WTC11 (cell line): Measurements from ENCODE around the gene SLIT2. TPM values are rescaled to one million over a fixed set of nuclear protein-coding genes. Genes with fewer than 3 reads are reported as not detected.

Experiments used
- ATAC-seq: fragments of 200-7000 bp; cut with Tn5 transposase; 2 replicates; pipeline ENCODE4 v1.10.0; 2021; ENCODE audit warnings: mild to moderate bottlenecking, moderate library complexity
- CTCF ChIA-PET: fragments of 300-600 bp; sonication (Branson Sonifier 250); formaldehyde crosslinking; loops from one replicate; lab custom pipeline; 2021; ENCODE audit warnings: antibody characterized with exemption; lab: Charles Lee
- POLR2A ChIA-PET: fragments of 350-600 bp; sonication (Branson Sonifier 250); formaldehyde crosslinking; loops from one replicate; lab custom pipeline; 2021; ENCODE audit warnings: antibody characterized with exemption; lab: Charles Lee
- DNase-seq: peaks from one replicate; pipeline ENCODE4 v3.0.0; 2021; ENCODE audit warnings: low spot score
- H3K27ac Mint-ChIP-seq: 2 replicates; pipeline ENCODE4 v1.8.0; 2021; ENCODE audit warnings: mixed read lengths
- H3K27me3 Mint-ChIP-seq: 2 replicates; pipeline ENCODE4 v1.8.0; 2021; ENCODE audit warnings: low read depth, mild to moderate bottlenecking, moderate library complexity, mixed read lengths
- H3K36me3 Mint-ChIP-seq: 2 replicates; pipeline ENCODE4 v1.8.0; 2021; ENCODE audit warnings: mixed read lengths
- H3K4me1 Mint-ChIP-seq: 2 replicates; pipeline ENCODE4 v1.8.0; 2022; ENCODE audit warnings: mixed read lengths
- H3K4me3 Mint-ChIP-seq: 2 replicates; pipeline ENCODE4 v1.8.0; 2021; ENCODE audit warnings: mild to moderate bottlenecking, moderate library complexity, mixed read lengths
- H3K9me3 Mint-ChIP-seq: 2 replicates; pipeline ENCODE4 v1.8.0; 2021; ENCODE audit warnings: mixed read lengths
- AFF4 ChIP-seq: sonication (generic); formaldehyde crosslinking; IDR thresholded peaks from 2 replicates; pipeline ENCODE4 v1.8.1; 2023; ENCODE audit warnings: mild to moderate bottlenecking, missing genetic modification reagents, borderline replicate concordance
- ARID4B ChIP-seq: sonication (generic); formaldehyde crosslinking; IDR thresholded peaks from 2 replicates; pipeline ENCODE4 v1.8.0; 2023; ENCODE audit warnings: missing genetic modification reagents, mild to moderate bottlenecking, borderline replicate concordance
- ATF2 ChIP-seq: sonication (generic); formaldehyde crosslinking; IDR thresholded peaks from 2 replicates; pipeline ENCODE4 v1.8.1; 2022; ENCODE audit warnings: low read depth, missing genetic modification reagents, borderline replicate concordance
- CREM ChIP-seq: sonication (generic); formaldehyde crosslinking; IDR thresholded peaks from 2 replicates; pipeline ENCODE4 v1.8.1; 2022; ENCODE audit warnings: mild to moderate bottlenecking, missing genetic modification reagents, moderate library complexity
- ELF4 ChIP-seq: sonication (generic); formaldehyde crosslinking; IDR thresholded peaks from 2 replicates; pipeline ENCODE4 v1.8.1; 2022; ENCODE audit warnings: low read depth, mild to moderate bottlenecking, moderate library complexity, missing genetic modification reagents
- FOXJ3 ChIP-seq: sonication (generic); formaldehyde crosslinking; IDR thresholded peaks from 2 replicates; pipeline ENCODE4 v1.9.0; 2021; ENCODE audit warnings: missing genetic modification reagents, mild to moderate bottlenecking, borderline replicate concordance
- GABPB1 ChIP-seq: sonication (generic); formaldehyde crosslinking; IDR thresholded peaks from 2 replicates; pipeline ENCODE4 v1.8.1; 2023; ENCODE audit warnings: mild to moderate bottlenecking, missing genetic modification reagents
- JAZF1 ChIP-seq: fragments of 250-450 bp; sonication (Bioruptor Pico); IDR thresholded peaks from 2 replicates; pipeline ENCODE4 v1.9.0; 2021; ENCODE audit warnings: moderate library complexity, mild to moderate bottlenecking, inconsistent platforms
- JUN ChIP-seq: sonication (generic); formaldehyde crosslinking; IDR thresholded peaks from 2 replicates; pipeline ENCODE4 v1.8.0; 2023; ENCODE audit warnings: mild to moderate bottlenecking, missing genetic modification reagents
- MYBL2 ChIP-seq: sonication (generic); formaldehyde crosslinking; IDR thresholded peaks from 2 replicates; pipeline ENCODE4 v1.8.1; 2023; ENCODE audit warnings: mild to moderate bottlenecking, moderate library complexity, missing genetic modification reagents
- NR3C1 ChIP-seq: sonication (generic); formaldehyde crosslinking; conservative IDR thresholded peaks from 2 replicates; pipeline ENCODE4 v1.8.1; 2023; ENCODE audit warnings: low read depth, mild to moderate bottlenecking, missing genetic modification reagents
- PREB ChIP-seq: sonication (generic); formaldehyde crosslinking; IDR thresholded peaks from 2 replicates; pipeline ENCODE4 v1.8.1; 2022; ENCODE audit warnings: mild to moderate bottlenecking, missing genetic modification reagents, moderate library complexity, borderline replicate concordance
- RORB ChIP-seq: fragments of 250-450 bp; sonication (Bioruptor Pico); IDR thresholded peaks from 2 replicates; pipeline ENCODE4 v1.9.0; 2021; ENCODE audit warnings: mild to moderate bottlenecking
- TEAD1 ChIP-seq: sonication (generic); formaldehyde crosslinking; IDR thresholded peaks from 2 replicates; pipeline ENCODE4 v1.8.0; 2022; ENCODE audit warnings: mild to moderate bottlenecking, missing genetic modification reagents
- USF2 ChIP-seq: sonication (generic); formaldehyde crosslinking; IDR thresholded peaks from 2 replicates; pipeline ENCODE4 v1.8.1; 2023; ENCODE audit warnings: mild to moderate bottlenecking, missing genetic modification reagents, moderate library complexity
- ZBTB43 ChIP-seq: sonication (generic); formaldehyde crosslinking; IDR thresholded peaks from 2 replicates; pipeline ENCODE4 v1.8.1; 2023; ENCODE audit warnings: mild to moderate bottlenecking, missing genetic modification reagents
- ZMAT4 ChIP-seq: fragments of 250-450 bp; sonication (Bioruptor Pico); IDR thresholded peaks from 2 replicates; pipeline ENCODE4 v1.9.0; 2021; ENCODE audit warnings: mild to moderate bottlenecking
- ZNF512 ChIP-seq: sonication (generic); formaldehyde crosslinking; IDR thresholded peaks from 2 replicates; pipeline ENCODE4 v1.8.1; 2022; ENCODE audit warnings: missing genetic modification reagents, borderline replicate concordance
- ZNF671 ChIP-seq: fragments of 250-450 bp; sonication (Bioruptor Pico); IDR thresholded peaks from 2 replicates; pipeline ENCODE4 v1.8.0; 2021; ENCODE audit warnings: mild to moderate bottlenecking
- ZSCAN18 ChIP-seq: fragments of 250-450 bp; sonication (Bioruptor Pico); IDR thresholded peaks from 2 replicates; pipeline ENCODE4 v2.1.2; 2022; ENCODE audit warnings: mild to moderate bottlenecking, moderate library complexity
- total RNA-seq: library from RNA; stranded (reverse); gene quantifications from 3 replicates; pipeline ENCODE4 v1.2.3, GENCODE V29; 2021

Gene SLIT2
- total RNA-seq, 1 experiment from 2014 or later, result 6.8 TPM

GRCh38 chr4:20259707-20260106, 8.0 kb downstream of the SLIT2 start (continued):
- TF ChIP-seq AFF4 (CRISPR knock-in tag) (no peak), ZMAT4 (CRISPR knock-in tag) (no peak), PREB (no peak), RORB (no peak), ATF2 (no peak), GABPB1 (no peak)

- Mint-ChIP-seq H3K27me3 (peaks cover 16% of the 10 kb centered on the region), H3K4me1 (peaks cover 12% of the 10 kb centered on the region)
- ATAC-seq, result no peak
- TF ChIP-seq TEAD1 (CRISPR knock-in tag) (no peak), JUN (CRISPR knock-in tag) (no peak), MYBL2 (CRISPR knock-in tag) (no peak), JAZF1 (CRISPR knock-in tag) (no peak), FOXJ3 (CRISPR knock-in tag) (no peak), ELF4 (CRISPR knock-in tag) (no peak), ZSCAN18 (CRISPR knock-in tag) (no peak), ZNF512 (CRISPR knock-in tag) (no peak), ARID4B (CRISPR knock-in tag) (no peak), ZBTB43 (no peak), CREM (CRISPR knock-in tag) (no peak), ZNF671 (CRISPR knock-in tag) (no peak), RORB (no peak), NR3C1 (no peak), USF2 (CRISPR knock-in tag) (no peak)
These were observed 9.1 kb downstream of the SLIT2 start for GRCh38 chr4:20260821-20261220.

More at GRCh38 chr4:20260821-20261220, 9.1 kb downstream of the SLIT2 start:
- POLR2A ChIA-PET, result no interaction called here
- H3K27ac Mint-ChIP-seq, result no peak overlapping the region
- DNase-seq, result no peak
- CTCF ChIA-PET, result no interaction called here
- H3K4me3 Mint-ChIP-seq, result no peak overlapping the region
- H3K36me3 Mint-ChIP-seq, result no peaks in the 10 kb centered on the region
- no peaks in the 10 kb centered on the region for H3K9me3 Mint-ChIP-seq
